ENCODE measurements around the gene ZNHIT3.
"Not testable (repeated sequence)": the region's sequence is repeated elsewhere in the genome, so short reads cannot be mapped to it uniquely, and the experiment has no call there.

ZNHIT3 gene

DNA sequence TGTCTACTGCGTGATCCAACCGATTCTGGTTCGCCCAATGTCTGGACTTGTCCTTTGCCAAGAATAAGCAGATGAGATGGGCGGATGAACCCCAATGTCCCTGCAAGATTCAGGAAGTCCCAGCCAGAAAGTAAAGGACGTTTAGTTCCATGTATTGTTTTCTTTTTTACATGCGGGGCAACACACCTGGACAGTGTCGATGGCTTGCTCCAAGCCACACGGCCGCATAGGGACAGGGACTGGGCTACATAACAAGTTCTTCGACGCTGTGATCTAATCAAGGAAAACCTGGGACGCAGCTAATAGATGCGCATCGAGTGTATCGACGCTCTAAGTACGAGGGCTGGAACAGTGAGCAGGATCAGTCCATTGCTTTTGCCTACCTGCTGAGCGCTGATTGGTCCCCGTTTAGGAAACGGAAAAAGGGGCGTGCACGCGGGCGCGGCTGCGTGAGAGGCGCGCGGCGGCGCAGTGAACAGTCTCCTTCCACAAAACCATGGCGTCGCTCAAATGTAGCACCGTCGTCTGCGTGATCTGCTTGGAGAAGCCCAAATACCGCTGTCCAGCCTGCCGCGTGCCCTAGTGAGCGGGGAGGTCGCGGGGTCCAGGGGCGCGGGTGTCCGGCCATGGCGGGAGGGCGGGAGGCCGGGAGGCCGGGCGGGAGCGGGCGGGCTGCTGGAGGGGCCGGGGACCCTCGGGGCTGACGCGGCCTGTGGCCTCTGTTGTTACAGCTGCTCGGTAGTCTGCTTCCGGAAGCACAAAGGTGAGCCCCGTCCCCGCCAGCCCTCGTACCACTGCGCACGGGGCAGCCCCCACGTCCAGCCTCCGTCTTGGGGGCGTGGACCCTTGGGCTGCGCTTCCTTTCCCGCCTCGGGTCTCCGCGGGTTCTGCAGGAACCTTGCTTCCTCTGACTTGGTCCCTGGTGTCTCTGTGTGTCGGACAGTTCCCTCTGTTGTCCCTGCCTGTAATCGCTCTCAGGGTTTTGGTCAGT, at the start of gene ZNHIT3:
Gene ZNHIT3, plus strand, starts transcription at position 478 of the 991 bp plus-strand sequence. Its CDS starts 19 bp downstream, at position 497.
- DNase-seq: peak; percentile 92 to 98

DNA sequence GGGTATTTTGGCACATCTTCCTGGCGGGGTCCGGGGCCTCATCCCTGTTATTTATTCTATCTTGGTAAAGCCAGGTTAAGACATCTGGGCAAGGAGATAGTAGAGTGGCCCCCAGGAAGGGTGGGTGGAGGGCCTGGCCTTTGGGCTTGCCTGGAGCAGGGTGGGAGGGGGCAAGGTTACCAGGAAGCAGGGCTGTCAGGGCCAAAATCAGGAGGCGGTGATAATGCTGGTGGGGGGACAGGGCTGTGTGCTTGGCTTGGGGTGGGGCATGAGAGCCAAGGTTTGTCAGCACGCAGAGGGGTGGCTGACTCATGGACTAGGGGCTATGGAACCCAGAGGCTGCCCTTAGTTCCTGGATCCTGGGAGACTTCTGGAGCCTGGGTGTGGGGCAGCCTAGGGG, 44.7 kb upstream of the ZNHIT3 start:
- DNase-seq: not testable (repeated sequence)

DNA sequence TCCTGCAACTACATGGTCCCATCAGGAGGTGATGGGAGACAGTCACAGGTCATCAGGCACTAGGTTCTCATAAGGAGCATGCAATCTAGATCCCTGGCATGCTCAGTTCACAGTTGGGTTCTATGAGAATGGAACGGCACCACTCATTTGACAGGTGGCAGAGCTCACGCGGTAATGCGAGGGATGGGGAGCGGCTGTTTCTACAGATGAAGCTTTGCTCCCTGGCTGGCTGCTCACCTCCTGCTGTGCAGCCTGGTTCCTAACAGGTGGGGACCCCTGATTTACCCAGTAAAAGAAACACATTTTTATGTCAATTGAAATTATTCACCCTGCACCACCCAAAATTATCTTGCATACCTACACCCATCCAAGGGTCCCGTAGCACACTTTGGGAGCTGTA, 42.7 kb upstream of the ZNHIT3 start:
- no peak for DNase-seq

DNA sequence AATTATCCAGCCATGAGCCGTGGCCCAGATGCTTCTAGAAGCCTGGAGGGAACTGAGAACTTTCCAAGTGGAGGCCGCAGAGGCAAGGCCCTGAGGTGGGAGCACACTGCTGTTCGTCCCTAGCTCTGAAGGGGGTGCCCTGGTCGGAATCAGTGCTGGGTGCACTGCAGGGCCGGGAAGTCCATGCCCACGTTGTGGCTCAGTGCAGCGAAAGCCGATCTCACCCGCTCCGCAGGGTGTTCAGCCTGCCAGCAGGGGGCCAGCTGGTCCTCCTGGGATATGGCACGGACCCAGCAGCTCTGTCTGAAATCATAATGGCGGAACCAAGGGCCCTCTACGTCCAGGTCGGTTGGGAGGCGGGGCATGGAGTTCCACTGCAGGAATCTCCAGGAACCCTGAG, 36.5 kb upstream of the ZNHIT3 start:
- DNase-seq: not testable (repeated sequence)

DNA sequence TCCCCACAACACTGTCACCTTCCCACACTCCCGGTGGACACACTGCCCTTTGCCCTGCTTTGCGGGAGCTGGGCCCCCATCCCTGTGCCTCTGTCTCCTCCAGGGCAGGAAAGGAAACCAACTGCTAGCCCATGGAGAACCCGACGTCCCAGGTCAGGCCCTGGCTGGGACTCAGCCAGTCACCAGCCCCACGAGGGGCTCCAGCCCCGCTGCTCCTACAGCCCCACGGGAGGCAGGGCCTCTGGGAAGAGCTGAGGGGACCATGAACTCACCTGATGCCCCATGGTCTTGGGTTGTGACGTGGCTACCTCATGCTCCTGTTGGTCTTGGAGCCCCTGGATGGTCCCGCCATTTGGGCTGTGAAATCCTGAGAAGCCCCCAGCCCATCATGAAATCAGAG, 33.6 kb upstream of the ZNHIT3 start:
- DNase-seq: not testable (repeated sequence)

DNA sequence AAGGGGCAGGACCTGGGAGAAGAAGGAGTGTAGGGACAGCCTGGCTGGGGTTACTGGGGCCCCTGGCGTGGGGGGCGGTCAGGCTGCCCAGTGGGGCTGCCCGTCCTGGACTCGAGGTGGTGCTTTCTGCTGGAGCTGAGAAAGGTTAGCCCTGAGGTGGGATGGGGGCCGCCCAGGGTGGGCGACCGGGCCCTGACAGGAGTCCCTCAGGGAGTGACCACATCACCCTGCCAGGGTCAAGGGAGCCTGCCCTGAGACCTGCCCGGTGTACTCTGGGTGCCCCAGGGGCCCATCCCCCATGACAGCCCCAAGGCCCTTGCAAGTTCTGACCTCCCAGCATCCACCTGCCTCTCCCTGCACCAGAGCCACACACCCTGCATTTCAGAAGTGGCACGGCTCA, 28.8 kb upstream of the ZNHIT3 start:
- DNase-seq: not testable (repeated sequence)

DNA sequence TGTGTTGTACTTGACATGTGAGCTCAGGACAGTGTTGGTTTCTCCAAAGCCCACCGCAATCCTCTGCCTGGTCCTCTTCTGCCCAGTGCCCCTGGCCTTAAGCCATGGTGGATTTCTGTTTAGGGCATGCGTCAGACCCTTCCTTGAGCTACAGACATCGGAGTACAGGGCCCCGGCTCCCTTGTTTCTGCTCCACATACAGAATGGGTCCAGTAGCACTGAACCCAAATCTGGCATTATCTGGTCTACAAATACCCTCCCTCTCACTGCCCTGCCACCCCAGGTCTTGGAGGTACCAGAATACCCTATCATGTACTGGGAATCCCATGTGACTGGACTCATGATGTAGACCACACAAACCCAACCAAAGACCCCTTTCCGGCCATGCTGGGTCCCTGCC, 27.4 kb upstream of the ZNHIT3 start:
- no peak for DNase-seq

DNA sequence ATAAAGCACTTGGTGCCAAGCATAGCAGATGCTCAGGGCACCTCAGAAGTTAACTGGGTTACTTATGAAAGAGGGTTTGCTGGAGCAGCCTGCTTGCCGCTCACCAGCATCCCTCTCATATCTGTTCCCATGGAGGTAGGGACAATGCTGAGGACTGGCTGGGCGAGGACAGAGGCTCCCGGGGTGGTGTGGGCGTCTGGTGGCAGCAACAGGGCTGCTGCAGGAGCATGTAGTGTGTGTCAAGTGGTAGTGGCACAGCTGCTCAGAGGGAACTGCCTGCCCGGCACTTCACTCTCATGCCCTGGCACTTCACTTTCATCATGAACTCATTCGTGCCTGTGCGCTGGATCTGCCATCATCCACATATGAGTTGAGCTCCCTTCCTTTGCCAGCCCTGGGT, 26.9 kb upstream of the ZNHIT3 start:
- no peak for DNase-seq

DNA sequence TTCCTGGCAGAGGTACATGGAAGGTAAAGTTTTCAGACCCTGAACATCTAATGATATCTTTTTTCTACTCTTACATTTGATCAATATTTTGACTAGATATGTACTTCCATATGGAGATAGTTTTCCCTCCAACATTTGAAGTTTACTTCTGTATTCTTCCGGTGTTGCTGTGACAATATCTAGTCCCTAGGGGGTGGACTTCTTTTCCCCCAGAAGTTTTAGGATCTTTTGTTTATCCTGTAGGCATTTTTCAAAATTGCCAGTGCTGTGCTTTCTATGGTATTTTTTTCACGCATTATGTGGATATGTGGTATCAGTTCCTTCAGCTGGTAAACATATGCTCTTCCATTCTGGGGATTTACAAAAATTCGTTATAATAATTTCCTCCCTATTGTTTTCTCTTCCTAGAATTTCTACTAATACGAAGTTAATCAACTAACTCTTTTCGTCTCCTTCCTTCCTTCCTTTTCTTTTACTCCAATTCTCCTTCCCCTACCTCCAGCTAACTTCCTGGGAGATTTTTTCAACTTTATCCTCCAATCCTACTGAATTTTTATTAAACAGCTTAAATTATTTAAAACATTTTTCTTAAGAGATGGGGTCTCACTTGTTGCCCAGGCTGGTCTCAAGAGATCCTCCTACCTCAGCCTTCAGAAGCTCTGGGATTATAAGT, 26.1 kb upstream of the ZNHIT3 start:
- DNase-seq: no peak

DNA sequence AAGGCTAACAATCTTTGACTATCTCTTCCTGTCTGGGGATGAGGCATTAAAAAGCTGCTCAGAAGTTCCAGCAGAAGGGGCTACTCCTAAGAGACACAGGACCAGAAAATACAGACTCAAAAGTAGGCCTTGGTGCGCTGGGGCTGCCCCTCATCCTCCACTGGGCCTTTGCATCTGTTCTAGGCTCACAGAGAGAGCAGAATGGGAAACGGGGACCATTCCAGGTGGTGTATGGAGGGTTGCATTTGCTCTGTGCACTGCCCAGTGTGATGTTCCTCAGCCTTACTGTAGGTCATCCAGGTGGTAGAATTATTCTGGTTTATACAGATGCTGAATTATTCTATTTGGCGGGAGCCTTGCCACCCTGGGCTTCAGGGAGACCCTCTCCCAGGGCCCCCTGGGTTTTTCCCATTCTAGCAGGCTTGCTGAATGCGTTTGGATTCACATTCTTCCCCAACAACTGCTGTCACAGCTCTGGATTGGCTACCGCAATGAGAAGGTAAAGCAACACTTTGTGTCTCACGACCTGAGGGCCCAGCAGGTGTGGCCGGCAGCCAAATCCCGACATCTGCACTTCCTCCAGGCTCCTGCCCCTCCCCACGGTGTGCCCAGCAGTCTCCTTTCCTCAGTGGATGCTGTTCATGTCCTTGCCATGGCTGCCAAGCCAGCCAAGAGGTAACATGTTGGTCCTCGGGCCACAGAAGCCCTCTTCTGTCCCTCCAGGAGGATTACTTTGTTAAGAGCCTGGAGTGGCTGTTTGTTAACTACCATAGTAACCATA, 25.0 kb upstream of the ZNHIT3 start:
- no peak for DNase-seq

DNA sequence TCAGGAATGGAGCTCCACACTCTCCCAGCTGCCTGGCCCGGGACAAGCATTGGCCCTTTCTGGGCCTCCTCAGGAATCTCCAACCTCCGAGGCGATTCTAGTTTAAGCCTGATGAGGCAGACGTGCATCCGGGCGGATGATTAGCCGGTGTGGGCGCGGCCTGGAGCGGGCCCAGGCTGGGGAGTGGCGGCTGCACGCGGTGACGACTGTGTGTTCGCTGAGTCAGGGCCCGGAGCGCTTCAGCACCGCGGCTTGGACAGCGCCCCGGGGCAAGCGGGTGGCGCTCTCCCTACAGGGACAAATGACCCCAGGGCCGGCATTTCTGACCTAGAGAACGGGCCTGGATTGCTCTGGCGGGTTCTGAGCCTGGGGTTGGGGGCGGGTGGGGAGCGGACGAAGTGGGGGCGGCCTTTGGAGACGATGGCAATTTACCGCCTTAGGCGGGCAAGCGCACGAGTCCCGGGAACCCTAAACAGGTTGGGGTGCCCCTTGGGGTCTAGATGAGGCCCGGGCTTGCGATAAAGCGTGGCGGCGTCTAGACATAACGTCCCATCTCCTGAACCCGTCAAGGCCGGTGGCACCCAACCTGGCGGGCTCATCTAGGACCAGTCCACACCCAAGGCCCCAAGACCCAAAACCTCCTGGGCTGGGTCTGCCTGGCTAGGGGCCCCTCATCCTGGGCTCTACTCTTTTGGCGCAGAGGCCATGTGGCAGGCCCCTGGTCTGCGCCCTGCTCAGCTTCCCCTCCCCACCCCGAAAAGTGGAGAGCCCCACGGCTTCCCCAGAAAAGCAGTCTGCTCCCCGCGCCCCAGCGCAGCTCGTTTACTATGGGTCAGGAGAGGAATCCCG, 22.3 kb upstream of the ZNHIT3 start:
- no peak for DNase-seq

DNA sequence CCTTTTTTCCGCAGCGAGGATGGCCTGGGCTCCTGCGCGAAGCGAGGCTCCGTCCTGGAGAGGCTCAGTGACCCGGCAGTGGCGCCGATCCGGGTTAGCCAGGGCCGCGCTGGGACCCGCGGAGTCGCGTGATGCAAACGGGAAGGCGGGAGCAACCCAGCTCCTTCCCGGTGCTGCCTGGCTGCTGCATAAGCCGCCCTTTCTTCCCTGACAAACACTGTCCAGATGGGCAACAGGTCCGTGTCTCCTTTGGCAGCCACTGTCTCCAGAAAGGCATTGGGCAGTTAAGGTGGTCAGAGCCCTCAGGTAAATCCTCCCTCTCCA, 21.8 kb upstream of the ZNHIT3 start:
- DNase-seq: no peak

DNA sequence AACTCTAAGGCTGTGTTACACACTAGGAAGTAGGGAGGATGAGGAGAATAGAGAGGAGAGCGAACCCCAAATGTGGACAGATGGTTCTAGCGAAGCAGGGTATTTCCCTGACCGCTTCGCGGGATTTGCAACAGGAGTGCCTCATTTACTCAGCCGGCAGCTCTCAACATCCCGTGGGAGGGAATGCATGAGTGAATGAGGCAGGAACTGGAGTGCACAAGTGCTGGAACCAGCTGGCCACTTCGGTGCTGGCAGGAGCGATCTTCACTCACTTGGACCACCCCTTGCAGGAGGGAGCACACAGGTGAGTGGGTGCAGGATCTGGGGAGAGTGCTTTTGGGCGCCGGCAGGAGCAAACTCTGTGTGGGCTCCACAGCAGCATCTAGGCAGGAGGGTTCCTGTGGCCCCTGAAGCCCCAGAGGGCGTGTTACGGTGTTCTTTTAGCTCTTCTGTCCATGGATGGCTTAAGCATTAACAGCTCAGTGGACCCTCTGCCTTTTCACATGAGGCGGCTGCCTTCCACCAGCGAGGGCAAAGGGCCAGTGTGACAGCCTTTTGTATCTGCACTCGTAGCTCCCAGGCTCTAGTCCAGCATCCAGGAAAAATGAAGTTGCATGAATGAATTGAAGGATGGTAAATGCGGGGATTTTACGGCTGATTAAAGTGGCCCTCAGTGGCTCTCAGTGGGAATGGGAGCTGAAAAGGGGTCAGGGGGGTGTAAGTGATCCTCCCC, 17.4 kb upstream of the ZNHIT3 start:
- no peak for DNase-seq

DNA sequence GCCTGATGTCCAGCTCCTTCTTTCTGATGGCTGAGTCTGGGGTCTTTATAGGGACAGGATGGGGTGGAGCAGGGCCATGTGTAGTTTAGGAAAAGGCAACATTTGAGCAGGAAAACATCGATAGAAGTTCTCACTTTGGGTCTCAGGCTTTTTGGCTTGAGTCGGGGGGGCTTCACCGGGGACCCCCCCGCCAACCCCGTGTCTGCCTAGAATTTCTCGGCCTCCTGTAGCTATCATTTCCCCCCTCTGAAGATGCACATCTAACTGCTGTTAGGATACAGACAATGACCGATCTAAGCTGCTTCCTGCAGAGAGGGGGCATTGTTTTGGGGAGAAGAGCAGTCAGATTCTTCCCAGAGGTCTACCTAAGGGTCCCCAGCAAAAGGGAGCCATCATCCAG, 16.7 kb upstream of the ZNHIT3 start:
- no peak for DNase-seq

DNA sequence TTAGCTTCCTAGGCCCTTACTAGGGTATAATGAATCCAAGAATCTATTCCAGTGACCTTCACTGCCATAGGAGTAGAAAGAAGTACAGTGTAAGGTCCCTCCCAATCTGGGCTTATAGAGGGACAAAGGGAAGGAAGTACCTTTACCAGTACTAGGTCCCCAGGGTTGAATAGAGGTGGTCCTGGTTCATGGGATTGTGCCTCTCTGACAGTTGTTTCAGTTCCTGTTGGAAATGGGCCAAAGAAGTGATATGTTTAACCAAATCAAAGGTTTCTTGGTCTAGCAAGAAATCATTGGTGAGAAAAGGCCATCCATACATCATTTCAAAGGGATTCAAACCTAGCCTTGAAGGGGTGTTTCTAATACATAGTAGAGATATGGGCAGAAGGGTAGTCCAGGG, 16.0 kb upstream of the ZNHIT3 start:
- no peak for DNase-seq

DNA sequence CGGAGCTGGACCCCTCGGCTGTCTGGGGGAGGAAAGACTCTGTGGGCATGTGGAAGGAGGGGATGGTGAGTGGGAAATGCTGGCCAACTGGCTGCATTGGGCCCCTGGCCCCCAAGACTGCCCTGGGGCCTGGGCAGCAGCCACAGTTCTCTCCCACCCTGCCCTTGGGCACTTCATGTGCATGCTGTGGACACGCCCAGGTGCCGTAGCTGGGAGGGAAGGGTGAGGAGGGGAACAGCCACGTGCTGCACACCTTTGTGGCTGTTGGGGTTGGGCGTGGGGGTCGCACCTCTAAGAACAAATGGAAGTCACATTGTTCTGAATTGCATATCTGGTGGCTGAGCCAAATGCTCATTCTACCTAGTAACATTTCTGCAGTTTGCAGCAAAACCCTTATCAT, 11.9 kb upstream of the ZNHIT3 start:
- no peak for DNase-seq

DNA sequence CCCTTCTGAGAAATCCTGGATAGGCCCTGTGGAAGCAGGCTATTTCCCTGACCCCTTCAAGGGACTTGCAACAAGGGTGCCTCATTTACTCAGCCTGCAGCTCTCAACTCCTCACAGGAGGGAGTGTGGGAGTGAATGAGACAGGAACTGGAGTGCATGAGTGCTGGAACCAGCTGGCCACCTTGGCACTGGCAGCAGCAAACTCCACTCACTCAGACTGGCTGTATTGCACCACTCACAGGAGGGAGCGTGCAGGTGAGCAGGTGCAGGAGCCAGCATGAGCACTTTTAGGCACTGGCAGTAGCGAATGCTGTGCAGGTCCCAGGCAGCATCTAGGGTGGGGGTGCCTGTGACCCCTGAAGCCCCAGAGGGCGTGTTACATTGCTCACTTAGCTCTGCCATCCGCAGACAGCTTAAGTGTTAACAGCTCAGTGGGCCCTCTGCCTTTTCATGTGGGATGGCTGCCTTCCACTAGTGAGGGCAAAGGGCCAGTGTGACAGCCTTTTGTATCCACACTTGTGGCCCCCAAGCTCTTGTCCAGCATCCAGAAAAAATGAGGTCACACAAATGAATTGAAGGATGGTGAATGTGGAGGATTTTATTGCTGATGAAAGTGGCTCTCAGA, 11.0 kb upstream of the ZNHIT3 start:
- DNase-seq: peak in 1 of 2 experiments; percentile 23

DNA sequence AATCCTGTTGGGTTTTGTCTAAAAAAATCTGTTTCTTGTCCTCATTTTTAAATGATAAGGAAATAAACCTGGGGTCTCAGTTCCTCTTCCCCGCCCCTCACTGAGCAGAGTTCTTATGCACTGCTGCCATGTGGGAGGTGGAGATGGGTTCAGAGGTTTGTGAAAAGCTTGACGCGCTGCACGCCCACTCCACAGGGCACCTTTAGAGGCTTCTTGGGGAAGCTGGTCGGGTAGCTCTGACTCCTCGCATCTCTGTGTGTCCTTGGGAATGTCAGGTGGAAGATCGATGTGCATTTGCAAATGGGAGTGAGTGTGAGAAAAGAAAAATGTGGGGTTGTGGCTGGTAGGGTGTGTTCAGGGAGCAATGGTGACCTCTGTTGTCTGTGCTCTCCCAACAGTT, 4.7 kb upstream of the ZNHIT3 start:
- no peak for DNase-seq

DNA sequence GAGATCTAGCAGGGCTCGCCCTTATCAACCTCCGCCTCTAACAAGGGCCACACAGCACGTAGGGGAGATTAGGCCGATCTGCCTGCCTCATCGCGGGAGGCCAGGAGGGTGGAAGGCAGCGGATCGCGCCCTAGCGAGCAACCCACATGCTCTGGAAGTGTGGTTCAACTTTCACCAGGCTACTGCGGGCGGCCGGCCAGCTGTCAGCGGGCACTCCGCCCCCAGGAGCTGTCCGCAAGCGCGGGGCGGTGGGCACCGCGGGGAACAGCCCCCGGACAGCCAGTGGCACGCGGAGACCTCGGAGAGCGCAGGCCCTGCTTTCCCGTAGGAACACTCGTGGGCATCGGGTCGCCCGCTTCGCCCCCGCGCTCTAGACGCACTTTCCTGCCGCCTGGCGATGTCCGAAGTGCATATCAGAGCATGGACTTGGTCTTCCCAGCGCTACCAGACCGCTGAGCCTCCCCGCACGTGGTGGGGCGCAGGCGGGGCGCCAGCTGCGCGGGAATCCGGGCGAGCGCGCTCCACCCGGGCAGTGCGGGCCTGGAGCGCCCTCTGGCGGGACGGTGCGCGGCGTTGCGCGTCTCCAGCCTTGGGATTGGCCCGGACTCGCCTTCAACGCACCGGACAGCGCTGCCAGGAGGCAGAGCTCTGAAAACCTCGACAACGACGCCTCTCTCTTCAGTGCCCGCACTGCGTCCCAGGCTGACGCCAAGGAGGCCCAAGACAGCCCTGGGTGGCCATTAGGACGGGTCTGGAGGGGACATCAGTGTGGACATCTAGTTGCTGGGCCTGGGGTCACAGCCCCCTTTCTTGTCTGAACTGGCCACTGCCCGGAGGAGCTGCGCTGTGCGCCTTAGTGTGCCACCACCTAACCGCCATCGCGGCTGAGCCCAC, 3.6 kb upstream of the ZNHIT3 start:
- peak; percentile 78 to 80 for DNase-seq

DNA sequence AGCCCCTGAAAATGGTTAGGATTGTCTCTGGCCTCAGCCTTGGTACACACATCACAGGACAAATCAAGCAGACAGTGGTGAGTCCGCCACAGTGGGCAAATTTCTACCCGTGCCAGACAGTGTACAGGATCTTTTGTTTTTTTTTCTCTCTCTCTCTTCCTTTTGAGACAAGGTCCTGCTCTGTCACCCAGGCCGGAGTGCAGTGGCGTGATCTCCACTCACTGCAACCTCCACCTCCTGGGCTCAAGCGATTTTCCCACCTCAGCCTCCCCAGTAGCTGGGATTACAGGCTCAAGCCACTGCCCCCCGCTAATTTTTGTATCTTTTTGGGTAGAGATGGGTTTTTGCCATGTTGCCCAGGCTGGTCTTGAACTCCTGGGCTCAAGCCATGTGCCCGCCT, 2.5 kb upstream of the ZNHIT3 start:
- DNase-seq: not testable (repeated sequence)
